Body of pancreas (tissue), 4 donors: ENCODE results near the gene DMBT1. TPM values are rescaled to one million over a fixed set of nuclear protein-coding genes. Genes with fewer than 3 reads are reported as not detected.

ENCODE experiments used
- ATAC-seq: fragments of 150-250 bp; one replicate; pipeline ENCODE4 v1.9.1; 2016
- DNase-seq, 4 donors: peaks; one replicate each; pipeline ENCODE4 v3.0.0-alpha.2; 2019
- H3K27ac ChIP-seq, 4 donors: fragments of 200-600 bp; sonication (generic); 1 replicate in 3 of 4; 2 replicates in 1 of 4; pipeline versions ENCODE4 v1.5.1 to v1.6.1; 2016 to 2019; ENCODE audit warnings: mild to moderate bottlenecking in 1 of 4, mixed read lengths in 1 of 4, moderate library complexity in 1 of 4
- H3K27me3 ChIP-seq, 2 donors: fragments of 200-600 bp; sonication (generic); one replicate each; pipeline ENCODE4 v1.6.0; 2016; ENCODE audit warnings: mild to moderate bottlenecking in 1 of 2
- H3K36me3 ChIP-seq, 2 donors: fragments of 200-600 bp; sonication (generic); replicated peaks in 1 of 2; 2 replicates each; pipeline ENCODE4 v1.5.1; 2016; ENCODE audit warnings: low read depth in 2 of 2; ENCODE audit not compliant: insufficient read depth in 1 of 2
- H3K4me1 ChIP-seq: fragments of 200-600 bp; sonication (generic); one replicate; pipeline ENCODE4 v1.6.0; 2016
- H3K4me3 ChIP-seq, 2 donors: fragments of 200-600 bp; sonication (generic); 1 replicate in 1 of 2; 2 replicates in 1 of 2; pipeline ENCODE4 v1.5.1; 2016 to 2019
- H3K9me3 ChIP-seq, 3 donors: fragments of 200-600 bp; sonication (generic); 1 replicate in 2 of 3; 2 replicates in 1 of 3; pipeline ENCODE4 v1.5.1; 2016
- POLR2A ChIP-seq, 3 donors: fragments of 450-650 bp; IDR thresholded peaks; one replicate each; pipeline ENCODE4 v1.6.1; 2016; ENCODE audit warnings: antibody characterized with exemption in 3 of 3, mild to moderate bottlenecking in 2 of 3
- WGBS, 2 donors: methylation state at CpG; one replicate each; pipeline ENCODE4 v1.1.5; 2017; 5-methylcytosine and 5-hydroxymethylcytosine counted together
- intact Hi-C: fragments of 100-400 bp; cut with DNase I; formaldehyde crosslinking; loops from one replicate; pipeline ENCODE4 v1.15.1; 2023
- total RNA-seq, 2 donors: library from RNA; depleted of rRNA; stranded (reverse); fragments of >200 nt; gene quantifications; one replicate each; pipeline ENCODE4 v1.1.0, GENCODE V29; 2016
- TF ChIP-seq, protein P1 (sequence below), 7 experiments: fragments of 450-650 bp in 4 of 7; fragments of 200-600 bp in 3 of 7; sonication (generic) in 3 of 7; IDR thresholded peaks; one replicate each; pipeline ENCODE4 v1.5.1; 2016 to 2019; ENCODE audit warnings: antibody characterized with exemption in 7 of 7

The DMBT1 gene
- total RNA-seq, 2 donors from 2014 or later: 0.26 to 0.33 TPM

DNA sequence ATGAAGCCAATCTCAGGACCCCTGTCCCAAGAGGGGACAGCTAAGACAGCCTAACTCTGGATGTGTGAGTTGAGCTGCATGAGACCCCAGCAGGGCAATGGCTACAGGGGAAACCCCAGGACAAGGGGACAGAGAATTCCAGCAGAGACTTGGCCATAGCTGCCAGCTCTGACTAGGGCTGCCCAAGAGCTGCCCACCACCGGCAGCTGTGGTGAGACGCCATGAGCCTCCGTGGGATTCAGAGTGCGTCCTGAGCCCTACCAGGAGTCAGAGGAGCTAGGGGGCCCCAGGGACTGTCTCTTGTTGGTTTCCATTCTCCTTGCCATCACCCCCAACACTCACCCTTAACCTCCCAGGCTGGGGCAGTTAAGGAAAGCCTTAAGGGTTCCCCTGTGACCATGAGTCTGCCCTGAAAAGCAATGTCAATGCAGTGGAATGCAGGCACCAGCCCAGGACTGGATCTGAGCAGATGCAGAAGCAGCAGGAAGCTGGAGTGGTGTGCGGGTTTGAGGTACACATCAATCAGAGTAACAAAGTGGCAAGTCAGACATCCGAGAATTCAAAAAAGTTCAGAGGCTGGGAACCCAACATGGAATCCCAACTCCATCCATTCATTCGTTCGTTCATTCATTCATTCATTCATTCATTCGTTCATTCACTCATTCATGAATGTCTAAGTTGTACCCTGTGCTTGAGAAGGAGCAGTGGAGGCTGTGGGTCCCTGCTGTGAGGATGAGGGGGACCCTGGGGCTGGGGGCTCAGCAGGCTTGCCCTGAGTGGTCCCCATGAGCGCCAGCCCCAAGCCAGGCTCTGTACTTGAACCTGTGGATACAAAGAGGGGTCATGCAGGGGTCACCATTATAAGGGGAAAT, 86.2 kb downstream of the DMBT1 start:
- intact Hi-C loops: no loop called here
- TF ChIP-seq, protein P1, sequence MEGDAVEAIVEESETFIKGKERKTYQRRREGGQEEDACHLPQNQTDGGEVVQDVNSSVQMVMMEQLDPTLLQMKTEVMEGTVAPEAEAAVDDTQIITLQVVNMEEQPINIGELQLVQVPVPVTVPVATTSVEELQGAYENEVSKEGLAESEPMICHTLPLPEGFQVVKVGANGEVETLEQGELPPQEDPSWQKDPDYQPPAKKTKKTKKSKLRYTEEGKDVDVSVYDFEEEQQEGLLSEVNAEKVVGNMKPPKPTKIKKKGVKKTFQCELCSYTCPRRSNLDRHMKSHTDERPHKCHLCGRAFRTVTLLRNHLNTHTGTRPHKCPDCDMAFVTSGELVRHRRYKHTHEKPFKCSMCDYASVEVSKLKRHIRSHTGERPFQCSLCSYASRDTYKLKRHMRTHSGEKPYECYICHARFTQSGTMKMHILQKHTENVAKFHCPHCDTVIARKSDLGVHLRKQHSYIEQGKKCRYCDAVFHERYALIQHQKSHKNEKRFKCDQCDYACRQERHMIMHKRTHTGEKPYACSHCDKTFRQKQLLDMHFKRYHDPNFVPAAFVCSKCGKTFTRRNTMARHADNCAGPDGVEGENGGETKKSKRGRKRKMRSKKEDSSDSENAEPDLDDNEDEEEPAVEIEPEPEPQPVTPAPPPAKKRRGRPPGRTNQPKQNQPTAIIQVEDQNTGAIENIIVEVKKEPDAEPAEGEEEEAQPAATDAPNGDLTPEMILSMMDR (IDR thresholded peaks at IDR 0.05): no peak
- TF ChIP-seq POLR2A (IDR thresholded peaks at IDR 0.05): no peak
- H3K4me1 ChIP-seq: peaks cover 8% of the 10 kb centered on the region
- no peak for ATAC-seq
- no peaks in the 10 kb centered on the region for H3K36me3 ChIP-seq
- no peak overlapping the region for H3K4me3 ChIP-seq
- no peak overlapping the region for H3K27ac ChIP-seq
- H3K27me3 ChIP-seq: no peaks in the 10 kb centered on the region
- H3K9me3 ChIP-seq: no peaks in the 10 kb centered on the region
- DNase-seq: no peak
- WGBS, 2 donors: 60 to 70% methylated on average over 6 to 10 of the region's 10 CpGs

DNA sequence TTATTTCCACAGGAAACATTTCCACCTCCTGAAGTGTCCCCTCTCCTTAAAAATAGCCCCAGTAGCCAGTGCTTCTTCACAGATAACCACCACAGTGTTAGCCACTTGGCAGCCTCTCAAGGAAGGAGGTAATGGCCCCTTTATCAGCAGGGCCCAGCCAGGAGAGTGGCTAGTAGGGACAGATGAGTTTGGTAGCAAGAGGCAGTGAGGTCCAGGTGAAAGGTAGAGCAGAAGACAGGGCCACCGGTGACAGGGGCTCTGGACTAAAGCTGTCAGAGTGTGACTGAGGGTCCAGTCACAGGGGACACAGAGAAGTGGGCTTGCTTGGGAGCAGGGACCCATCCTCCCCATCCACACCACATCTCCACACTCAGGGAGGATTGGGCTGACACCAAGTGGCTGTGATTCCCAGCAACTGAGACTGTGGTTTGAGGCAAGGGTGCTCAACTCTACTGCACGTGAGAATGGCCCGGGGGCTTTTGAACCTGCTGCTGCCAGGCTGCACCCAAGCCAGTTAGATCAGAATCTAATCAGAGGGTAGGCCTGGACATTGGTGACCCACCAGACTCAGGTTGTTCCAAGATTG, 86.9 kb downstream of the DMBT1 start:
- 81 to 84% methylated on average over 2 to 3 of the region's 3 CpGs for WGBS, 2 donors
- peaks cover 8% of the 10 kb centered on the region for H3K4me1 ChIP-seq
- no peaks in the 10 kb centered on the region for H3K36me3 ChIP-seq
- intact Hi-C loops: no loop called here
- DNase-seq (peak in 1 of 4 donors; percentile 26), ATAC-seq (no peak)
- no peak overlapping the region for H3K27ac ChIP-seq
- H3K4me3 ChIP-seq: no peak overlapping the region
- no peaks in the 10 kb centered on the region for H3K9me3 ChIP-seq
- H3K27me3 ChIP-seq: no peaks in the 10 kb centered on the region
- TF ChIP-seq, protein P1 (IDR thresholded peaks at IDR 0.05): no peak
- TF ChIP-seq POLR2A (IDR thresholded peaks at IDR 0.05): no peak

DNA sequence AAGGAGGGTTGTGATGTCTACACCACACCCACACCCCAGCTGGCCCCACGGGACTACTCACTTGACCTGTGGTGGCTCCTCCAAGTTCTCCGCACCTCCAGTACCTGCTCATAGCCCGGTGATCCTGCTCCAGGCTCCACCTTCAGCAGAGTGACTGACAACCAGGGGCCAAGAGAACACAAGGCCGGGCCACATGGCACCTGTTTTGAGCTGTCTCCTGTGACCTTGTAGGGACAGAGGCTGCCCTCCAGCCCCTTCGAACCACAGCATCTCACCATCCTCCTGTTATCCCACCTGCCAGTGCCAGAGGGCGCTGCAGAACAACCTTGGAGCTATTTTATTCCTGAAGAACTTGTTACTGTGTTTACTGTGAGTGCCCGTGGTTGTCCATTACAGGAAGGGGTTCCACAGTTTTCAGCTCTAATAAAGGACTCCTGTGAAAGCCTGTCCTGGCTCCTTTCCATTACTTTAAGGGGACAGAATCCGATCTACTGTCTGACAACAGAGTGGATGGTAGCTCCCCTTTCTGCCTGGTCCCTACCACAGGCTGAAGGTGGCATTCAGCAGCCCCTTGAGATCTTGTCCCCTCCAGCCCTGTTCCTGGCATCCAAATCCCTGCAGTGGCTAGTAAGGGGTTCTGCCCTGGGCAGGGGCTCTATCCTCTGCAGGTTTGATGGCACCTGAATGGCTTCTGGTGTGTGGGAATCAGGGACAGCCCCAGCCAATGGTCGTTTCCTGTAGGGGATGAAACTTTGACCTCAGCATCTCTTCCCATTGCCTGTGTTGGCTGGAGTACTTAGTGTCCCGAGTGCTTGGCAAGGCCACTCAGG, 88.3 kb downstream of the DMBT1 start:
- Histone ChIP-seq H3K27me3 (no peaks in the 10 kb centered on the region), H3K9me3 (no peaks in the 10 kb centered on the region), H3K4me3 (no peak overlapping the region), H3K4me1 (peaks cover 8% of the 10 kb centered on the region), H3K27ac (no peak overlapping the region), H3K36me3 (no peaks in the 10 kb centered on the region)
- DNase-seq (peak; percentile 76 to 80 (median 77)), ATAC-seq (peak; percentile 87)
- TF ChIP-seq, protein P1 (IDR thresholded peaks at IDR 0.05): peak; percentile 73 to 94 (median 90)
- TF ChIP-seq POLR2A (IDR thresholded peaks at IDR 0.05): no peak
- 13 to 19% methylated on average over 8 to 10 of the region's 10 CpGs for WGBS, 2 donors
- intact Hi-C loops: no loop called here

DNA sequence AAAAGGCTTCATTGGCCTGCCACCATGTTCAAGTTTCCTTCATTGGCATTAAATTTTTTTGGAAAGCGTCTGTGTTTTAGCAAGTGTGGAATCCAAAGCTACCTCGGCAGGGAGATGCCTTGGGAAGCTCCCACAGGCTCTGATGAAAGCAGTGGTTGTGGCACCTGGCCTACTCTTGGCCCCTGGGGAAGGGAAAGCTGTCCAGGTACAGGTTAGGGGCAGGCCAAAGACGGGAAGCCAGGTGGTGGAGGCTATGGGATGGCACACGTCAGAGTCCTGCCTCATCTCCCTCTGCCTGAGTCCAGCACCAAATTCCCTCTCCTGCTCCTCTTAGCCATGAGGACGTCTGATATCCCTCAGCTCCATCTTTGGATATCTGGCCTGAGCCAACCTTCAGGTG, 89.3 kb downstream of the DMBT1 start:
- TF ChIP-seq POLR2A (IDR thresholded peaks at IDR 0.05): no peak
- TF ChIP-seq, protein P1 (IDR thresholded peaks at IDR 0.05): no peak
- DNase-seq (no peak), ATAC-seq (no peak)
- Histone ChIP-seq H3K9me3 (no peaks in the 10 kb centered on the region), H3K27me3 (no peaks in the 10 kb centered on the region), H3K36me3 (no peaks in the 10 kb centered on the region), H3K27ac (no peak overlapping the region), H3K4me3 (no peak overlapping the region), H3K4me1 (peaks cover 8% of the 10 kb centered on the region)
- intact Hi-C loops: no loop called here
- 78 to 81% methylated on average over 4 to 5 of the region's 5 CpGs for WGBS, 2 donors
